PC-9 (cell line): Measurements from ENCODE around the gene SLC37A4.
"Not testable (repeated sequence)": the region's sequence is repeated elsewhere in the genome, so short reads cannot be mapped to it uniquely, and the experiment has no call there.

Experiments used
- CTCF ChIP-seq: fragments of 200-600 bp; sonication (generic); conservative IDR thresholded peaks from 2 replicates; pipeline ENCODE4 v1.6.1; 2017; ENCODE audit warnings: mixed run types, antibody characterized with exemption, mild to moderate bottlenecking, moderate library complexity
- EZH2 ChIP-seq: fragments of 200-600 bp; sonication (generic); IDR thresholded peaks from 2 replicates; pipeline ENCODE4 v1.8.0; 2017; ENCODE audit warnings: antibody characterized with exemption, low read depth

- TF ChIP-seq CTCF, EZH2: not testable (repeated sequence)
Observed at GRCh38 chr11:119059128-119059527, 28.5 kb upstream of the SLC37A4 start.
